Parathyroid adenoma (tissue), 2 donors: Measurements from ENCODE around the gene SPATA2L.

Experiments used
- H2AFZ ChIP-seq: fragments of 300-600 bp; sonication (generic); one replicate; pipeline ENCODE4 v1.7.0; 2017; ENCODE audit warnings: antibody characterized with exemption, mild to moderate bottlenecking
- H3K27ac ChIP-seq: fragments of 300-600 bp; sonication (generic); one replicate; pipeline ENCODE4 v1.7.0; 2017
- H3K27me3 ChIP-seq: fragments of 300-600 bp; sonication (generic); one replicate; pipeline ENCODE4 v1.7.0; 2017; ENCODE audit warnings: low read length; ENCODE audit not compliant: control insufficient read depth, insufficient read depth
- H3K36me3 ChIP-seq: fragments of 300-600 bp; sonication (generic); one replicate; pipeline ENCODE4 v1.7.0; 2017; ENCODE audit warnings: low read length; ENCODE audit not compliant: control insufficient read depth, insufficient read depth
- H3K4me1 ChIP-seq: fragments of 300-600 bp; sonication (generic); one replicate; pipeline ENCODE4 v1.7.0; 2017; ENCODE audit warnings: control low read depth
- H3K4me2 ChIP-seq: fragments of 300-600 bp; sonication (generic); one replicate; pipeline ENCODE4 v1.7.0; 2017; ENCODE audit warnings: low read length
- H3K4me3 ChIP-seq: fragments of 300-600 bp; sonication (generic); one replicate; pipeline ENCODE4 v1.7.0; 2017; ENCODE audit warnings: low read depth, low read length
- H3K79me2 ChIP-seq: fragments of 300-600 bp; sonication (generic); one replicate; pipeline ENCODE4 v1.7.0; 2017; ENCODE audit warnings: control low read depth
- H3K9ac ChIP-seq: fragments of 300-600 bp; sonication (generic); one replicate; pipeline ENCODE4 v1.7.0; 2017; ENCODE audit warnings: mild to moderate bottlenecking
- H3K9me3 ChIP-seq: fragments of 300-600 bp; sonication (generic); one replicate; pipeline ENCODE4 v1.7.0; 2017; ENCODE audit warnings: low read length; ENCODE audit not compliant: control insufficient read depth
- TF ChIP-seq, protein P1 (sequence below): fragments of 300-600 bp; sonication (generic); IDR thresholded peaks from one replicate; pipeline ENCODE4 v1.7.0; 2017; ENCODE audit warnings: antibody characterized with exemption, mild to moderate bottlenecking
- donor health status: primary hyperparathyroidism.

Gene SPATA2L

DNA sequence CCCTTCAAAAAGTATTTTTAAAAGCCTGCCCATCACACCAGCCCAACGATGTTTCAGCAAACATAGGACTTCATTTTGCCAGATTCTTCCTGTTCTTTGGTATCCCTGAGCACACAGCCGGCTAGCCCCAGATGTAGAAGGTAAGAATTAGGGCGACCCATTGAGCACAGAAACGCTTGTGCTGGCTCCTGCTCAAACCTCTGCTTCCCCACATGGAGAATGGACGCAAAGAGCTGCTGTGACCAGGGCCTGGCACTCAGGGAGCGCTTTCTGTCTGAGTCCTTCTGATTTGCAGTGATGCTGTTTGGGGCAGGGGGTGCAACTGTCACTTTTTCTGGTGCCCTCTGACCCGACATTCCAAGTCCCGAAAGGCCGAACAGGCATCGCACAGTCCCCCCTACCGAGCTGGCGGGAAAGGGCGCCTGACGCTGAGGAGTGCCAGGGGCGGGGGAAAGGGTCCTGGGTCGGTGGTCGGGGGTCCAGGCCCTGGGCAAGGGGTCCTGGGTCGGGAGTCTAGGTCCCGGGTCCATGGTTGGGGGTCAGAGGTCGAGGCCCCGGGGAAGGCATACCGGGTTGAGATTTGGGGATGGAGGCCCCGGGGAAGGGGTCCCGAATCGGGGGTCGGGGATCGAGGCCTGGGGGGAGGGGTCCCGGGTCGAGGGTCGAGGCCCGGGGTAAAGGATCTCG is 44.9 kb downstream of the SPATA2L start:
- Histone ChIP-seq H3K79me2 (peaks cover 9% of the 10 kb centered on the region), H3K4me3 (peak overlapping the region; percentile 98), H3K9me3 (no peaks in the 10 kb centered on the region), H3K4me1 (peaks cover 7% of the 10 kb centered on the region), H3K4me2 (peak overlapping the region; percentile 100), H3K36me3 (no peaks in the 10 kb centered on the region), H3K27ac (no peak overlapping the region), H2AFZ (no peak overlapping the region), H3K27me3 (no peaks in the 10 kb centered on the region), H3K9ac (peak overlapping the region; percentile 16)
- TF ChIP-seq, protein P1, sequence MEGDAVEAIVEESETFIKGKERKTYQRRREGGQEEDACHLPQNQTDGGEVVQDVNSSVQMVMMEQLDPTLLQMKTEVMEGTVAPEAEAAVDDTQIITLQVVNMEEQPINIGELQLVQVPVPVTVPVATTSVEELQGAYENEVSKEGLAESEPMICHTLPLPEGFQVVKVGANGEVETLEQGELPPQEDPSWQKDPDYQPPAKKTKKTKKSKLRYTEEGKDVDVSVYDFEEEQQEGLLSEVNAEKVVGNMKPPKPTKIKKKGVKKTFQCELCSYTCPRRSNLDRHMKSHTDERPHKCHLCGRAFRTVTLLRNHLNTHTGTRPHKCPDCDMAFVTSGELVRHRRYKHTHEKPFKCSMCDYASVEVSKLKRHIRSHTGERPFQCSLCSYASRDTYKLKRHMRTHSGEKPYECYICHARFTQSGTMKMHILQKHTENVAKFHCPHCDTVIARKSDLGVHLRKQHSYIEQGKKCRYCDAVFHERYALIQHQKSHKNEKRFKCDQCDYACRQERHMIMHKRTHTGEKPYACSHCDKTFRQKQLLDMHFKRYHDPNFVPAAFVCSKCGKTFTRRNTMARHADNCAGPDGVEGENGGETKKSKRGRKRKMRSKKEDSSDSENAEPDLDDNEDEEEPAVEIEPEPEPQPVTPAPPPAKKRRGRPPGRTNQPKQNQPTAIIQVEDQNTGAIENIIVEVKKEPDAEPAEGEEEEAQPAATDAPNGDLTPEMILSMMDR = no peak

DNA sequence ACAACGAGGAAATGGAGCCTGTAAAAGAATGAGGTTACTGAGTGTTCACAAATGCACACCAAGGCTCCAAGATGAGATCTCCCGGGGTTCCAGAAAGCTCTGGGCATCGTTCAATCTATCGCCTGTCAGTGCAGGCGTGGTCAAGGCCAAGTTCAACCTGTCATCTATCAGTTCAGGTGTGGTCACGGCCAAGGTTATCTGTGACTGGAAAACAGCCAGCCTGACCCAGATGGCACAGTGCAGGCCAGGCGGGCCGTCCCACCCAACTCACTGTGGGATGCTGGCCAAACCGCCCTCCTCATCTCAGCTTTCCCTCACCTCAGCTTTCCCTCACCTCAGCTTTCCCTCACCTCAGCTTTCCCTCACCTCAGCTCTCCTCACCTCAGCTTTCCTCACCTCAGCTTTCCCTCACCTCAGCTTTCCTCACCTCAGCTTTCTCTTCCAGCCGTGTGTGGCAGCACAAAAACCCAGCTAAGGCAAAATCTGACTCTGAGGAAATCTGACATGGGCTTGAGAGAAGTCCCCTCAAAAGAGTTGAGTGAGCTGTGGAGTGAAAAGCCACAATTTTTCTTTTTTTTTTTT is 46.4 kb downstream of the SPATA2L start:
- Histone ChIP-seq H2AFZ (no peak overlapping the region), H3K4me3 (no peak overlapping the region), H3K4me1 (peaks cover 7% of the 10 kb centered on the region), H3K4me2 (no peak overlapping the region), H3K79me2 (peaks cover 9% of the 10 kb centered on the region), H3K36me3 (no peaks in the 10 kb centered on the region), H3K9ac (no peak overlapping the region), H3K27ac (peak overlapping the region; percentile 20), H3K9me3 (no peaks in the 10 kb centered on the region), H3K27me3 (no peaks in the 10 kb centered on the region)
- TF ChIP-seq, protein P1 = no peak

DNA sequence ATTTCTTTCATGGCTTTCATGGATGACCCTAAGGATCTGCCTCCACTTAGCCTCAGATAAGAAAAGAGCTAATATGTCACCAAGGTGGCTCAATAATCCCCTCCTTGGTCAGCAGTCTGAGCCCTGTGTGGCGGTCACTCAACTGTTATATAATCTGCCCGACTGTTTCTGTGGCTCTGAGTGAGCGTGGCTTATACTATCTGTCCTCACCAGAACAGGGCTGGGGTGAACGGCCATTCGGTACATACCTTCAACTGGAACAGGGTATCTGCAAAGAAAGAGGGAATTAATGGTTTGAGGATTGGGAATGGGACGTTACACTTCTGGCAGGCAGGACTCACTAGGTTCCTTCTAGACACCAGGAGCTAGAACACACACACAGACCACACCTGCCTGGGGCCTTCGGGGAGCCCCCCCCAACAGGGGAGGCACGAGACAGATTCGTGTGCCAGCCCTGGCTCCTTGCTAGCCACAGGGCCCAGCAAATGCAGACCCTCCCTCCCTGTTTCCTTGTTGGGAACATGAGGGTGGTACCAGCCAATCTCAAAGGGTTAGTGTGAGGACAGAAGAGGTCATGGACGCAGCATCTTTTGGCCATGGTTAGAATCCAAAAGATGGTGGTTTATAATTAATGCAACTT is 47.7 kb downstream of the SPATA2L start:
- TF ChIP-seq, protein P1 = no peak

DNA sequence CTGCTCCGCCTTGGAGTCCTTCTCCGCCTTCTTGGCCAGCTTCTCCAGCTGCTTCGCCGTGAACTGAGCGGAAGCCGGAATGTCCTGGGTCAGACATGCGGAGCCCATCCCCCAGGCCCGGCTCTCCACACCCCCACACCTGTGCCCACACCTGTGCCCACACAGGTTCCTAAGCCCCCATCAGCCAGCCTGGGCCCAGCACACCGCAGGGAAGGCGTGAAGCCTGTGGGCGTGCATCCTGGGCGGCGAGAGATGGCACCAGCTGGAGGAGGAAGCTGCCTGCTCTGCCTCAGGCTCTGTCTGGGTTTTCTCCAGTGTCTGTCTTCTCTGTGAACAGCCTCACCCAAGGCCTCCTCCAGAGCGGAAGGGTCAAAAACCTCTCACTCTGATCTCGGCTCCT is 49.9 kb downstream of the SPATA2L start:
- H2AFZ ChIP-seq = no peak overlapping the region
- no peak overlapping the region for H3K27ac ChIP-seq
- peaks cover 4% of the 10 kb centered on the region for H3K4me1 ChIP-seq
- H3K9ac ChIP-seq = no peak overlapping the region
- peaks cover 5% of the 10 kb centered on the region for H3K79me2 ChIP-seq
- no peaks in the 10 kb centered on the region for H3K9me3 ChIP-seq
- no peaks in the 10 kb centered on the region for H3K27me3 ChIP-seq
- no peak overlapping the region for H3K4me2 ChIP-seq
- no peaks in the 10 kb centered on the region for H3K36me3 ChIP-seq
- H3K4me3 ChIP-seq = no peak overlapping the region
- TF ChIP-seq, protein P1 = no peak

More for the DNA sequence above, 47.7 kb downstream of the SPATA2L start:
- H3K9ac ChIP-seq = no peak overlapping the region
- H3K36me3 ChIP-seq = no peaks in the 10 kb centered on the region
- H3K4me1 ChIP-seq = peaks cover 7% of the 10 kb centered on the region
- H3K4me3 ChIP-seq = no peak overlapping the region
- no peaks in the 10 kb centered on the region for H3K9me3 ChIP-seq
- H3K4me2 ChIP-seq = no peak overlapping the region
- H3K27ac ChIP-seq = no peak overlapping the region
- H3K27me3 ChIP-seq = no peaks in the 10 kb centered on the region
- peaks cover 9% of the 10 kb centered on the region for H3K79me2 ChIP-seq
- H2AFZ ChIP-seq = no peak overlapping the region
